ENCODE measurements around the gene ZNF91. TPM values are rescaled to one million over a fixed set of nuclear protein-coding genes. Genes with fewer than 3 reads are reported as not detected.

The ZNF91 gene
- total and polyA plus RNA-seq, 2 of the 4 experiments (the other 2 are of a cell fraction) = 7.9 to 17.0 TPM

DNA sequence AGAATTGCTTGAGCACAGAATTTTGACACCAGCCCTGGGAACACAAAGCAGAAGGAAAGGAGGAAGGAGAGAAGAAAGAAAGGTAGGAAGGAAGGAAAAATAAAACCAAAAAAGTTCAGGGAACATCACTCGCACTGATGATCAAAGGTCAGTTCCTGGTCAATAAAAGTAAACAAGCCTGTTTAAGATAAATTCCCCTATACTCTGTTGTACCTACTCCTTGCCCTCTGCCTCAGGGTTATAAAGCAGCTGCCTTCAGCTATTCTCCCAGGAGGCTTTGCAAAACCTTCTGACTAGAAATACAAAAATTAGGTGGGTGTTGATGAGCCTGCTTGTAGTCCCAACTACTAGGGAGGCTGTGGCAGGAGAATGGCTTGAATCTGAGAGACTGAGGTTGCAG lies 14.9 kb upstream of the ZNF91 start:
- H3K9me3 ChIP-seq (ENCODE audit: control insufficient read depth, insufficient read depth, low read length) = peaks cover 6% of the 10 kb centered on the region
- POLR2A ChIA-PET (ENCODE audit: unreplicated experiment) = no interaction called here
- H3K56ac ChIP-seq (ENCODE audit: extremely low read depth, insufficient read depth, low read length) = no peak overlapping the region
- H3K27me3 ChIP-seq (ENCODE audit: control insufficient read depth, insufficient read depth, low read length) = no peaks in the 10 kb centered on the region
- H2BK15ac ChIP-seq (ENCODE audit: low read depth, low read length) = no peak overlapping the region
- H2AK5ac ChIP-seq (ENCODE audit: low read depth, low read length) = no peak overlapping the region
- H3K9me1 ChIP-seq (ENCODE audit: insufficient read depth, low read length) = no peaks in the 10 kb centered on the region
- no peak overlapping the region for H4K5ac ChIP-seq (ENCODE audit: low read depth, low read length)
- no peak for TF ChIP-seq BHLHE40 (IDR thresholded peaks at IDR 0.05; ENCODE audit: low read depth, low read length)
- TF ChIP-seq FOS (IDR thresholded peaks at IDR 0.05; ENCODE audit: low read depth, low read length) = no peak
- TF ChIP-seq POLR2A (IDR thresholded peaks at IDR 0.05; ENCODE audit: low read depth, low read length) = no peak
- no peak for TF ChIP-seq MXI1 (IDR thresholded peaks at IDR 0.05; ENCODE audit: borderline replicate concordance, low read depth, low read length)
- TF ChIP-seq NFE2L2 (IDR thresholded peaks at IDR 0.05; ENCODE audit: low read depth, low read length) = no peak
- TF ChIP-seq, protein P1, sequence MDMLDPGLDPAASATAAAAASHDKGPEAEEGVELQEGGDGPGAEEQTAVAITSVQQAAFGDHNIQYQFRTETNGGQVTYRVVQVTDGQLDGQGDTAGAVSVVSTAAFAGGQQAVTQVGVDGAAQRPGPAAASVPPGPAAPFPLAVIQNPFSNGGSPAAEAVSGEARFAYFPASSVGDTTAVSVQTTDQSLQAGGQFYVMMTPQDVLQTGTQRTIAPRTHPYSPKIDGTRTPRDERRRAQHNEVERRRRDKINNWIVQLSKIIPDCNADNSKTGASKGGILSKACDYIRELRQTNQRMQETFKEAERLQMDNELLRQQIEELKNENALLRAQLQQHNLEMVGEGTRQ (IDR thresholded peaks at IDR 0.05; ENCODE audit: low read depth, low read length) = no peak
- TF ChIP-seq, protein P2, sequence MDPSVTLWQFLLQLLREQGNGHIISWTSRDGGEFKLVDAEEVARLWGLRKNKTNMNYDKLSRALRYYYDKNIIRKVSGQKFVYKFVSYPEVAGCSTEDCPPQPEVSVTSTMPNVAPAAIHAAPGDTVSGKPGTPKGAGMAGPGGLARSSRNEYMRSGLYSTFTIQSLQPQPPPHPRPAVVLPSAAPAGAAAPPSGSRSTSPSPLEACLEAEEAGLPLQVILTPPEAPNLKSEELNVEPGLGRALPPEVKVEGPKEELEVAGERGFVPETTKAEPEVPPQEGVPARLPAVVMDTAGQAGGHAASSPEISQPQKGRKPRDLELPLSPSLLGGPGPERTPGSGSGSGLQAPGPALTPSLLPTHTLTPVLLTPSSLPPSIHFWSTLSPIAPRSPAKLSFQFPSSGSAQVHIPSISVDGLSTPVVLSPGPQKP (IDR thresholded peaks at IDR 0.05; ENCODE audit: borderline replicate concordance, low read depth, low read length) = no peak
- no peak for TF ChIP-seq RAD21 (IDR thresholded peaks at IDR 0.05; ENCODE audit: low read length)
- no peak overlapping the region for H3K23ac ChIP-seq (ENCODE audit: low read depth, low read length)
- no peak overlapping the region for H3K14ac ChIP-seq (replicated peaks; ENCODE audit: low read depth, low read length)
- H3K36me3 ChIP-seq (ENCODE audit: control insufficient read depth, insufficient read depth, low read length) = no peaks in the 10 kb centered on the region
- H3K4me3 ChIP-seq (ENCODE audit: insufficient read depth, low read depth, low read length) = no peak overlapping the region
- H3K18ac ChIP-seq (ENCODE audit: low read depth, low read length) = no peak overlapping the region
- H3K4me1 ChIP-seq (ENCODE audit: control insufficient read depth, insufficient read depth, low read length) = no peaks in the 10 kb centered on the region
- no peak overlapping the region for H2BK5ac ChIP-seq (ENCODE audit: low read depth, low read length, poor library complexity, severe bottlenecking)
- no peaks in the 10 kb centered on the region for H3K79me1 ChIP-seq (ENCODE audit: low read depth in 1 of 2, low read length in 2 of 2)
- H4K91ac ChIP-seq (ENCODE audit: insufficient read depth, low read depth, low read length) = no peak overlapping the region
- H3K27ac ChIP-seq (ENCODE audit: insufficient read depth, low read length) = no peak overlapping the region
- H3K9ac ChIP-seq (ENCODE audit: low read depth, low read length) = no peak overlapping the region
- no peak overlapping the region for H2AK9ac ChIP-seq (replicated peaks; ENCODE audit: low read depth, low read length, poor library complexity)
- H4K20me1 ChIP-seq (ENCODE audit: insufficient read depth, low read length) = no peaks in the 10 kb centered on the region
- ATAC-seq (ENCODE audit: low read depth) (no peak), DNase-seq (no peak)
- intact Hi-C loops (cut with micrococcal nuclease) = no loop called here
- H4K8ac ChIP-seq (ENCODE audit: low read depth in 2 of 2, low read length in 2 of 2) = no peak overlapping the region
- dilution Hi-C loops (cut with HindIII; ENCODE audit: low sequenced_read_pairs, unreplicated experiment) = no loop called here
- H2AFZ ChIP-seq (replicated peaks; ENCODE audit: low read length, poor library complexity) = no peak overlapping the region
- in situ Hi-C loops (cut with MboI; ENCODE audit: low sequenced_read_pairs) = no loop called here
- H3K4me2 ChIP-seq (ENCODE audit: low read depth, low read length) = no peak overlapping the region
- BruUV-seq (replicated peaks) = no TSS peak
- no peak overlapping the region for H2BK20ac ChIP-seq (ENCODE audit: low read depth, low read length)
- CTCF ChIA-PET = no interaction called here
- H2BK120ac ChIP-seq (ENCODE audit: low read depth, low read length) = no peak overlapping the region
- no CpG with 5 or more reads among the region's 1 CpG for WGBS, 2 experiments (ENCODE audit: extremely low coverage in 2 of 2, insufficient read length in 1 of 2)
- H3K4ac ChIP-seq (ENCODE audit: low read depth, low read length) = no peak overlapping the region
